ENCODE data around the gene NDE1.

GRCh38 chr16:15742716-15743115 lies 92.7 kb downstream of the NDE1 start:
- TF ChIP-seq CTCF (IDR thresholded peaks at IDR 0.05) (no peak), POLR2AphosphoS5 (IDR thresholded peaks at IDR 0.05; ENCODE audit: insufficient read depth in 1 of 2, low read depth in 1 of 2) (no peak), POLR2A (IDR thresholded peaks at IDR 0.05) (no peak)
